GM19372 (cell line): ENCODE data around the gene PRKN.

Experiments used
- ATAC-seq: cut with Tn5 transposase; IDR thresholded peaks from one replicate; pipeline ENCODE4 v1.9.1; 2021; ENCODE audit warnings: mild to moderate bottlenecking, low read depth, moderate library complexity; ENCODE audit not compliant: unreplicated experiment

The PRKN gene

DNA sequence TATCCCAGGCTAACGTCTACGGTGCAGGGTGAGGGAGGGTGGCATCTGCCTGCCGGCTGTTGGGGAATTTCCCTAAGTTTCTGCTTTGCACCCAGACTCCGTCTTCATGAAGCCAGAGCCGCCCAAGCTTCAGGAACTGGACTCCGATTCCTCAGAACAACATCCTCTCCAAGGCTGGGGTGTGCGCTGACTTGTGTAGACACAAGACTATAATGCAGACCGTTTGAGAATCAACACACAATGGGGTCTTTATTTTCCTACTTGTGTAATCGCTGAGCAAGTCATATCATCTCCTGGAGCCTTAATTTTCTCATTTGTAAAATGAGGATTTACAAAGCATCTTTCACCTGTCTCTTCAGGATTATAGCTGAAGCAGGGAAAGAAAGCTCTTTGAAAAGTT, 1293.2 kb downstream of the PRKN start:
- ATAC-seq = no peak

DNA sequence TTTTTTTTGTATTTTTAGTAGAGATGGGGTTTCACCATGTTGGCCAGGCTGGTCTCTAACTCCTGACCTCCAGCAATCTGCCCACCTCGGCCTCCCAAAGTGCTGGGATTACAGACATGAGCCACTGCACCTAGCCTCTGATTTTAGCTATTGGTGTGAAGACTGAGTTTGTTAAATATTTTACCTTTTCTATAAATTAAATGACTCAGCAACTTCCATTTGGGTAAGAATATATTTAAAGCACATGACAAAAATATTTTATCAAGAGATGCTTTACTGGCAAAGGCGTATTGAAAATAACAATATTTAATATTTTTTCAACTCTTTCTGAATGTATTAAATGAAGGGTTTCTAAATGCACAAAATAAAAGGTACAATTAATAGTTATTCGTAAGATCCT, 1295.0 kb downstream of the PRKN start:
- ATAC-seq = no peak

DNA sequence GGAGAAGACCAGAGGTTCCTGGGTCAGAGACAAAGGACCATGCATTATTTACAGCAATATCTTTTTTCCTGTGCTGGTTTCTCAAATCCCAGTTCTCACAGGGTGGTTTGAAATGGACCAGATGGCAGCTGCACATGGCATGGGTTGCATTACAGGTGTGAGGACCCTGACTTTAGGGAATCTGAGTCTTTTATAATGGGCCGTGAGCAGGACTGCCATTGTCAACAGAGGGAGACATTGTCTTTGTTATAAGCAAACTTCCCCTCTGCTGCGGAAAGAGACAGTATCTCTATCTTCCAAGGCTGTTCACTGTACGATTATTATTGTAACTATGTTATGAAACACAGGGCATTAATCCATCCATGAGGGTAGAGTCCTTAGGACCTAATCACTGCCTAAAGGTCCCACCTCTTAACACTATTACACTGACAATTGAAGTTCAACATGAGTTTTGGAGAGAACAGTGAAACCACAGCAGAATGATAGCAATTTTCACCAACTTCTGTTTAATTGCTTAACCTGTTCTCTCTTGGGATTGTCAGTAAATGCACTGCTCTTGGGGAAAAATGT, 1297.6 kb downstream of the PRKN start:
- ATAC-seq = no peak

DNA sequence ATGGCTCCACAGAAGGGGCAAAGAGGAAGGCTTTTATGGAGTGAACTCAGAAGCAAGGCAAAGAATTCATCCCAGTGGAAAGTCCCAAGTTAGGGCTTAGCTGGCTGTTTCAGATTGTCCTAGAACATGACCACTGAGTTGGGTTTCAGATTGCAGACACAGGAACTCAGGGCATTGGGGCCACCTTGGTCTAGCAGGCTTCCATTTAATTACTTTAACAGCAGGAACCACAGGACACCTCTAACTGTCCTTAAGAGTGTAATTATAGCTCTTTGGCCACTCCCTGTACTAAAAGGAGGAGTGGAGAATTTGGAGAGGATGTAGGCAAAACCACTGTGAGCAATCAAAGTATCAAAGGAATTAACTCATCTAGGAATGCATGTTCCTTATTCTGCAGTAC, 1303.1 kb downstream of the PRKN start:
- no peak for ATAC-seq

DNA sequence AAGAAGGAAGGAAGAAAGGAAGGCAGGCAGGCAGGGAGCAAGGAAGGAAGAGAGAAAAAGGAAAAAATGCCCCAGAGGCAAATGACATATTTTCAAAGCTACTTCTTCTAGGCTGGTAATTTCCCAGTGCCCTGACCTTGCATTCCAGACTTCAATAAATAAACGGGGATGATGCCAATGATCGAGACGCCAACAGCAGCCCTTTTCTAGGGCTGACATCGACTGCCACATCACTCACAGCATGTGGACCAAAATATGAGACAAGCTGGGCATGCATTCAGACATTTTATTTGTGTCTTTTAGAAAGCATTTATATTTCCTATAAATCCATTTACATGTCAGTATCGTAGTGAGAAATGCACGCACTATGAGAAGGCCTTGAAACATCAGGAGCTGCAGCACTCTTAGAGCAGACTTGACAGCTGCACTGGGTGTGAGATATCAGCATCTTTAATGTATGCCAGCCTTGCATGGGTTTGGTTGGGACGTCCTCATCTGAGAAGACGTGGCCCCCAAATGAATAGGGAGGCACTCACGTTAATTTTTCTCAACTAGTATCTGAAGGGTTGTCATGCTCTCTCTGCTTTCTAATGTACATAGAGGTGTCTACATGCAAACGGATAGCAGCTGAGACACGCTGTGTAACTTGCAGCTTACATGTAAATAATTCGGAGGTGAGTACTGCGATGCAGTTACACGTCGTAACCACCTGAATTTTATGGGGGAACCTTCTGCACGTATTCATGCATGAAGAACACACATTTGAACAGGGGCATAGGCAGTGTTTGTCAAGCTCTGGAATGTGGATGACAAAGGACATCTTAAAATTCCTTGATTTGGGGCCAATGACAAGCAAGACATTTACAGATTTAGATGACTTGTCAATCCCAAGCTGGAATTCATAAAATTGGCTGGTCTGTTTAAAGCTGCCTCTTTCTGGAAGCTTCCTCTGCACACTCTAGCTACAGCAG, 1304.6 kb downstream of the PRKN start:
- no peak for ATAC-seq

DNA sequence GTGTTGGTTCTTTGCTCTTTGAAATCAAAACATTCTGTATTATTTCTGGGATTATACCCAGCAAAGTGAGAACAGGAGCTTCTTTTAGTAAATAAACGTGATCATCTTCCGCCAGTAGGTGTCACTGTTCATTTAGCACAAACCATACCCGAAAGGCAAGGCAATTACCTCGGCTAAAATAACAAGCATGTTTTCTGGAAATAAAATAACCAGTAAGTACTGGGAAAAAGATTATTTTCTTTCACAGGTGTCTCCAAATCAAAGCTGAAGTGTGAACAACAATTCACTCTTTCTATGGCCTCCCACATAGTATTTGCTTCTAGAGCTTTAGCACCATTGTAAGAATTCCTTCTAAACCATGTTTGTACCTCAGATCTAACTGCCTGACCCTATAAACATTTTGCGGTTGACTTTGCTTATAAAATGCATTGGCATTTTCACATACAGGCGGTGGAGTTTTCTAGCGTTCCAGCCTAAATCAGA, 1309.1 kb downstream of the PRKN start:
- ATAC-seq = peak; percentile 67

DNA sequence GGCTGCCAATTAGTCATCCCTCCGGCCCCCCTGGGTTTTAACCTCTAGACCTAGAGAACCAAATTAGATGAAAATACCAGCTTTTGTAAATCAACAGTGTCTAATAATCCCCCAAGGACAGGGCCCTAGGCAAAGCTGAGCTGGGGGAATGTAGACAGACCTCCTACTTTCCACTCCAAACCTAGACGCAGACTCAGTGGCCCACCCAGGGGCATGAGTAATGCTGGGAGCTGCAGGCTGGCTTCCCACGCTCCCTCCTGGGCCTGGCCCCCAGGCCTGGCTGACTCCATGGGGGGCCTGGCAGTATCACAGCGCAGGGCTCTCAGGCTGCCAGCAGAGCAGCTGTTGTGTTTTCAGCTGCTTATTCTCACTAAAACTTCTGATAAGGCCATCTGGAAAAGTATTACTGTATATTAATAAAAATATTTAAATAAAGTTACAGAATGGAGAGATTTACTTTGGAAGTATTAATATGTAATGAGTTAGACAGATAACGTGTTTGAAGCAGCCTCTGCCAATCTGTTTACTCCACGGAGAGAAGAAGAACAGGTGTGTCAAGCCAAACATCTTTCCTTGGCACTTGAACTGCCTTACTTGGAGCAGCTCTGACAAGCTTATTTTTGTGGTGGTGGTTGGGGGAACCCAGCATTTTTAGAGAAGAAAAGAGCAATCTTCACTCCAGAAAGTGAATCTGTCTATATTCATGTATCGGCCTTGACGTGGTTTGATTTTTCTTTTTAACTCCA, 1309.7 kb downstream of the PRKN start:
- ATAC-seq = peak; percentile 24

DNA sequence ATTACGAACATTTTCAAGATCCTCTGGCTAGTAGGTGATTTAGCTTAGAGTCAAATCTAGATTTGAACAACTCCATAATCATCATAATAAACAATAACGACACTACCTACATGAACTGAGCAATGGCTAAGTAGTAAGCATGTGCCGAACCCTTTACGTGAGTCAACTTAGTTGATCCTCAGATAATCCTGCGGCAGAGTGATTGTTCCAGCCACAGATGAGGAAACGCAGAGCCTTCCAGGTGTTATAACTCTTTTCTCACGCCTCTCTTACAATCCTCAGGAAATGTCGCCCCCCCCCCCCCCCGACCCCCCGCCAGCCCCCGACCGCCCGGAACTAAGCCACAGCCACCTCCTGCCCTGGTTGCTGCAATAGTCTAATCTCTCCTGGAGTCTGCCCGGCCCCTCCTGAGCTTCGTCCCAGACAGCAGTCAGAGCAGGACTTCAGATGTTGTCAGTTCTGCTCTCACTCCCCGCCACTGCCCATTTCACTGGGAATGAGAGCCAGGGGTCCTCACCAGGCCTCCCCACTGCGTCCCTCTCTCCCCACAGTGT, 1312.2 kb downstream of the PRKN start:
- no peak for ATAC-seq

DNA sequence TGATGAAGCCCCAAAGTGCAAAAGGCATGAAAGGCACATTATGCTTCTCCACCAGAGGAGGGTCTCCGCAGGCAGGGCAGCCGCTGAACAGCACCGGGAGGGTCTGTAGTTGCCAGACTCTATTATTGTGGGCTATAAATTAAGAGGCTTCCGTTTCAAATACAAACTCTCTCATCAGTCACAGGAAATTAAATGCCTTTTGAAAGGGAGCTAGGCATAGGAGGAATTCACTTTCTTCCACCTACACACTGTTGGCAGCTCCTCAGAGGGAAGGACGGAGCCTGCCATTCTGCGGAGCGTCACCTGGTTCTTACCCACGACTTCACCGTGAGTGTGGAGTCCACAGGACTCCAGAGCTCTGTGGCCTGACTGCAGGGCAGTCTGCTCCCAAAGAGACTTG, 1312.9 kb downstream of the PRKN start:
- no peak for ATAC-seq

DNA sequence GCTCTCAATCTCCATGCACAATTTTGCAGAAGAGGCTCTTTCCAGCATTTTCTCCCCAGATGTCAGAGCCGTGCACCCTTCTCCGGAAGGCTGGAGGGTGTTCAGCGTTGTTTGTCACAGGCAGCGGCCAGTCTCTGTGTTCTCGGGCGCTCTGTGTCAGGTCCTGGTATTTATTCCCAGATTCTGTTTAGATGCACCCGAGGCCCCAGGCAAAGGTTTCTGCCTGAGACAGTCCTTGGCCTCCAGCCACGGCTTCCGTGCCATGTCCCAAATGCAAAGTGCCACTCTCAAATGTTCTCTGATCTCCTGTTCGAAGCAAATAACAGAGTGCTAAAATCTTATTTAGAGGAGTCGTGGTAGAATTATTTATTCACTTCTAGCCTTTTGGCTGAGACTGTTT, 1313.4 kb downstream of the PRKN start:
- no peak for ATAC-seq

DNA sequence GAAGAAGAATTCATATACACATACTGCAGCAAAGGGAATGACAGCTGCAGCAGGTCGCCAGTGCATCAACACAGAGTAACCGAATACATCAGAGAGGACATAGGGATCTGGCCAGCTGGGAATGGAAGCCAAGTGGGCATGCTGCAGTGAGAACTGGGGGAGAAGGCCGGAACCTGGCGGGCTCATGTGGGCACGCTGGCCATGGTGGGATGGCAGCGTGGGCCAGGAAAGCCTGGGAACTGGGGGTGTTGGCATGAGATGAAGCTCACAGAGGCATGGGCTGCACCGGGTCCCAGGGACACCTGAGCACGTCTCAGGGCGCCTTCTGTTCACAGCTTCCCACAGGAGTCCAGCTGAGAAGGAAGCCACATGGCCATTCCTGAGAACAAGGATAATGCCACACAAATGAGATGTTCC, 1314.2 kb downstream of the PRKN start:
- ATAC-seq = no peak

DNA sequence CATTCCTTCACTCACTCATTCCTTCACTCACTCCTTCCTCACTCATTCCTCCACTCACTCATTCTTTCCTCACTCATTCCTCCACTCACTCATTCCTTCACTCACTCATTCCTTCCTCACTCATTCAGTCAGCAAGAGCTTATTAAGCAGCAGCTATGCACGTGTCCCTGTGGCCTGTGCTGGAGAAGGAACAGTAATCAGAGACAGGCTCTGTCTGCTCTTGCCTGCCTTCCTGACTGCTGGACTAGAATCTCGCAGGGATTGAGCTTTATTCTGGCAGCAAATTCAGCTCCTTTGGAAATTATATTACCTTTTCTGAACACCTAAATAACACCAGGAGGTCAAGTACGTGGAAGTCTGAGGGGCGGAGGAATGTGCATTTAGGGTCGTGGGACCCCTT, 1314.8 kb downstream of the PRKN start:
- no peak for ATAC-seq

DNA sequence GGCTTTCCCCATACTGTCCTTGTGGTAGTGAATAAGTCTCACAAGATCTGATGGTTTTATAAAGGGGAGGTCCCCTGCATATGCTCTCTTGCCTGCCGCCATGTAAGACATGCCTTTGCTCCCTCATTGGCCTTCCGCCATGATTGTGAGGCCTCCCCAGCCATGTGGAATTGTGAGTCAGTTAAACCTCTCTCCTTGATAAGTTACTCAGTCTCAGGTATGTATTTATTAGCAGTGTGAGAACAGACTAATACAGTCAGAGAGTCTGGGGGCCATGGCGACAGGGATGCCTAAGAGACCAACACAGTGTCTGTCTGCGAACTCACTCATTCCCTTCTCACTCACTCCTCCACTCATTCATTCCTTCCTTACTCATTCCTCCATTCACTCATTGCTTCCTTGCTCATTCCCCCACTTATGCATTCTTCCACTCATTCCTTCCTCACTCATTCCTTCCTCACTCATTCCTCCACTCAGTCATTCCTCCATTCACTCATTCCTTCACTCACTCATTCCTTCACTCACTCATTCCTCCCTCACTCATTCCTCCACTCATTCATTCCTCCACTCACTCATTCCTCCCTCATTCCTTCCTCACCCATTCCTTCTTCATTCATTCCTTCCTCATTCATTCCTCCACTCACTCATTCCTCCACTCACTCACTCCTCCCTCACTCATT, 1316.2 kb downstream of the PRKN start:
- ATAC-seq = no peak

DNA sequence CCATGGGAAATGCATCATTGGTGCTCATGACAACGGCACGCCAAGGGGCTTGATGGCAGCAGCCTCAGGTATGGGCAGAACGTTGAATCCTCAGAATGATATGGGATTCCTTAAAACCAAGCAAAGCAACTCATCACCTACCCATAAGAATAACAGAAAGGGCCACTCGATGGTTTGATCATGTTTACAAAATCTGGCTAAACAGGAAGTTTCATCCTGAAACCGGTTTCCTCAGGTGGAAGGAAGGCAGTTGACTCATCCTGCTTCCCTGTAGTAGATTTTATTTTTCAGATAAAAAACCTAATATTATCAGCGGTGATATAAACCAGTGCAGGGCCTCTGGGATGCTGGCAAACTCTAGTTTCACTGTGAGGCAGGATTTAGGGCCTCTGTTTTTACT, 1316.8 kb downstream of the PRKN start:
- no peak for ATAC-seq

DNA sequence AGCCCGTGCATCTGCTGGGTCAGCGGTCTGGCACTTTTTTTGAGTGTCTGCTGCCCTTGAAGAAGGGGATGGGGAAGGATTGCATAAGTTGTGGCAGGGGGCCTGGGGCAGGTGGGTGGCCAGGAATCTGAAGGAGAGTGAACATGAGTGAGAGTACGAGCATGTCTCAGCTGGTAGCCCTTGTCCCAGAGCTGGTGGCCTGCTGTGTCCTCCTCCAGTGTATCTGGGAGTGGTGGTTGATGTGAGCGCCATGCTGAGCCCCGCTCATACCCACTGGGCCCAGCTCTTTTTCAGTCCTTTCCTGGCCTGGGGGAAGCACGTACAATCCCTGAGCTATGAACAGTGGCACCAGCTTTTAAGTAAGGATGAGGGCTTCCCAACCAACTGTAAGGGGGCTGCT, 1317.5 kb downstream of the PRKN start:
- no peak for ATAC-seq

DNA sequence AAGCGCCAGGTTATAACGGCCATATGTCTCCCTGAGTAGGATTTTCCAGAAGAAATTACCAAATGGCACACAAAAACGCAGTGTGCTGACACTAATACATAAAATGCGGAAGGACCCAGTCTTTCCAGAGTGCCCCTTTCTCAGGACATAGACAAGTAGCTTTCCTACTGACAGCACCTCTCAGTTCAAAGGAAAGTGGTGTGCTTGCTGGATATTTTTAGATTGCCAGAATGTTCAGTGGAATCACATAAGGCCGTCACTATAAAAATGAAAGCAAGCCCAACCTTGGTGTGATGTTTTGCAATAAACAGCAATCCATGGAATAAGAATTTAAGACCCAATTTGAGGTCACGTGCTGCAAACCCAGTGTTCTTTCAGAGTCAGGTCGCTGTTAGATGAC, 1318.2 kb downstream of the PRKN start:
- no peak for ATAC-seq

DNA sequence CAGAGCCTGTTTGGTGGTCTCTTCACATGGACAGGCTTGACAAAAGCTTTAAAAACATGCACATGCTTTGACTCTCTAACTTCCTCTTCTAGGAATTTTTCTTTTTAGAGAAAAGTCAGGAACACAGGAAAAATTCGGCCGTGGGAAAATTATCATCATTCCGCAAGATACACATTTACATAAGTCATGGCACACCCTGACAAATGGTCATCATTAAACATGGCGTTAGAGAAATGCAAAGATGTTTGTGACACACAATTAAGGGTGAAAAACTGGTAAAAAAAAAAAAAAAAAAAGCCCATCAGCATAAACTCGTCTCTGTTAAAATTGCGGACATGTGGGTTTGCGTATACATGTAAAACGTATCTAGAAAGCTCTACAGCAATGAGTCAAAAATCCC, 1319.5 kb downstream of the PRKN start:
- no peak for ATAC-seq

DNA sequence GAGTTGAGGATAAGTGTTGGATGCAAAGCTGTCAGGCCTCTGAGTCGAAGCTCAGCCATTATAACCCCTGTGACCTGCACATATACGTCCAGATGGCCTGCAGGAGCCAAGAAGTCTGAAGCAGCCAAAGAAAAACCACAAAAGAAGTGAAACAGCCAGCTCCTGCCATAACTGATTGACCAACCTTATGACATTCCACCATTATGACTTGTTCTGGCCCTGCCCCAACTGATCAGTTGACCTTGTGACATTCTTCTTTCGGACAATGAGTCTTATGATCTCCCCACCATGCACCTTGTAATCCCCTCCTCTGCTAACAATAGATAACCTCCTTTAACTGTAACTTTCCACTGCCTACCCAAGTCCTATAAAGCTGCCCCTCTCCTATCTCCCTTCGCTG, 1320.0 kb downstream of the PRKN start:
- peak; percentile 38 for ATAC-seq

DNA sequence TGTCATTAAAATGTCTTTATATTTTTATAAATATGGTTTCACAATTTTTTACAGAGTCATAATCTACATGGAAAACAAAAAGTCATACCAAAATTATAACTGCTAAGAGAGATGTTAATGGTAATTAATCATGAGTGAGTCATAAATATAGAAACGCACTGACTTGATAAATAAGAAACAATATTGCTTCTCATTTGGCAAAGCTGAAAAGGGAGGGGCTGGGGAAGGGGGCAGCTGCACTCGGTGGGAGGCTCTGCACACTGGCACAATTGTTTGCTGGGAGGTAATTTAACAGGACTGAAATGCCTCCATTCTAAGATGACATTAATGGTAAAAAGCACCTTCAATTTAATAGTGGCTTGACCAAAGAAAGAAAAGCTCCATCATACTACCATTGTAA, 1320.5 kb downstream of the PRKN start:
- ATAC-seq = peak; percentile 15

DNA sequence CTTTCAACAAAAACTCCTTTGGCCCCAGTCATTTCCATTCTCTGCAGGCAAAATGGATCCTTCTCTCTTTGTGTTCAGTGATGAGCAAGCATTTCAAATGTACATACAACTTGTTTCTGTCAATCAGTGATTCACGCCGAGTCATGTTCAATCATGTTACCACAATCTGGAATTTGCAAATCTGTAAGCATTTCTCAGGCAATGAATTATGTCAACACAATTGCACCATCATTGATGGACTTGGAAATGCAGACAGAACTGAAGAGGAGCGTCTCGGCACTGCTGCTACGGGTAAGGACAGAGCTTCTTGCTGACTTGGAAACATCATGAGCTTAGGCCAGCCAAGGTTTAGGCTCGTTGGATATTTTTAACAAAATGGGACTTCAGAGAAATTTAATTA, 1320.9 kb downstream of the PRKN start:
- no peak for ATAC-seq
